Progenitor cell of endocrine pancreas (in vitro differentiated cells): ENCODE measurements around the gene SYTL3. TPM values are rescaled to one million over a fixed set of nuclear protein-coding genes. Genes with fewer than 3 reads are reported as not detected.

Experiments used
- DNase-seq: peaks from one replicate; pipeline ENCODE4 v3.0.0; 2021; ENCODE audit warnings: low spot score; ENCODE audit not compliant: unreplicated experiment
- H3K27ac Mint-ChIP-seq: 2 replicates; pipeline ENCODE4 v1.8.0; 2021; ENCODE audit warnings: mild to moderate bottlenecking, moderate library complexity, mixed read lengths
- H3K27me3 Mint-ChIP-seq: 2 replicates; pipeline ENCODE4 v1.8.0; 2021; ENCODE audit warnings: mixed read lengths
- H3K36me3 Mint-ChIP-seq: 2 replicates; pipeline ENCODE4 v1.8.0; 2022; ENCODE audit warnings: mixed read lengths; ENCODE audit not compliant: insufficient read depth
- H3K4me1 Mint-ChIP-seq: 2 replicates; pipeline ENCODE4 v1.8.0; 2021; ENCODE audit warnings: low read depth, mixed read lengths
- H3K4me3 Mint-ChIP-seq: 2 replicates; pipeline ENCODE4 v1.8.0; 2021; ENCODE audit warnings: low read depth, mild to moderate bottlenecking, moderate library complexity, mixed read lengths
- H3K9me3 Mint-ChIP-seq: 2 replicates; pipeline ENCODE4 v1.8.0; 2021; ENCODE audit warnings: low read depth, mixed read lengths
- total RNA-seq: library from RNA; stranded (reverse); gene quantifications from 2 replicates; pipeline ENCODE4 v1.2.1, GENCODE V29; 2021
- TF ChIP-seq, protein P1 (sequence below): fragments of 200-600 bp; sonication (generic); IDR thresholded peaks from one replicate; pipeline ENCODE4 v1.5.0; 2021; ENCODE audit warnings: antibody characterized with exemption, mild to moderate bottlenecking; ENCODE audit not compliant: unreplicated experiment

Gene SYTL3
- total RNA-seq, 1 donor from 2014 or later, result 2.1 TPM

DNA sequence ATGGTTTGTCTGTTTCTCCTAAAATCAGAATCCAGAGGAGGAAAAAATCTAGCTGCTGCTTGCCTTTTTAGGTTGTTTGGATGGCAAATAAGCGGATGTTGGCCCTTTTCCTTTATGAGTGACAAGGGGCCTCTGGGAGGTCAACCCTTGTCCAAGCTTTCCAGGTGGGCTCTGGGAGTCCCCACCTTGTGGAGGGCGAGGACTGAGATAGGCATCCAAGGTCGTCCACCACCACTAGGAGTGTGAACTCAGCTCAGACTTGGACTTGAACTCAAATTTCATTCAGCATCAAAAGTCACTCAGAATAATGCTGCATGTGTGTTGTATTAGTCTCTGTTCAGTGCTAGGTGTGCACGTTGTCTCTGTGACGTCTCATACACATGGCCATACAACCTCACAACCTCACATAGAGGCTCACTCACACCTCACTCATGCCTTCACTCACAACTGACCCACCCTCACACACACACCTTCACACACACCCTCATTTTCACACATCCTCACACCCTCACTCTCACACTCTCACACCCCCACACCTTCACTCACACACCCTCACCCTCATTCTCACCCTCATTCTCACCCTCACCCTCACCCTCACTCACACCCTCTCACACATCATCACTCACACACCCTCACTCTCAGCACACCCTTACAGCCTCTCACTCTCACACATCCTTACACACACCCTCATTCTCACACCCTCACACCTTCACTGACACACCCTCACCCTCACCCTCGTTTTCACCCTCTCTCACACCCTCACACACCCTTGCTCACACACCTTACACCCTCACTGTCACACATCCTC, 23.3 kb upstream of the SYTL3 start:
- Mint-ChIP-seq H3K36me3 (peaks cover 29% of the 10 kb centered on the region), H3K27ac (peak overlapping the region; percentile 73), H3K9me3 (no peaks in the 10 kb centered on the region), H3K4me1 (peaks cover 4% of the 10 kb centered on the region), H3K27me3 (no peaks in the 10 kb centered on the region), H3K4me3 (no peak overlapping the region)
- TF ChIP-seq, protein P1, sequence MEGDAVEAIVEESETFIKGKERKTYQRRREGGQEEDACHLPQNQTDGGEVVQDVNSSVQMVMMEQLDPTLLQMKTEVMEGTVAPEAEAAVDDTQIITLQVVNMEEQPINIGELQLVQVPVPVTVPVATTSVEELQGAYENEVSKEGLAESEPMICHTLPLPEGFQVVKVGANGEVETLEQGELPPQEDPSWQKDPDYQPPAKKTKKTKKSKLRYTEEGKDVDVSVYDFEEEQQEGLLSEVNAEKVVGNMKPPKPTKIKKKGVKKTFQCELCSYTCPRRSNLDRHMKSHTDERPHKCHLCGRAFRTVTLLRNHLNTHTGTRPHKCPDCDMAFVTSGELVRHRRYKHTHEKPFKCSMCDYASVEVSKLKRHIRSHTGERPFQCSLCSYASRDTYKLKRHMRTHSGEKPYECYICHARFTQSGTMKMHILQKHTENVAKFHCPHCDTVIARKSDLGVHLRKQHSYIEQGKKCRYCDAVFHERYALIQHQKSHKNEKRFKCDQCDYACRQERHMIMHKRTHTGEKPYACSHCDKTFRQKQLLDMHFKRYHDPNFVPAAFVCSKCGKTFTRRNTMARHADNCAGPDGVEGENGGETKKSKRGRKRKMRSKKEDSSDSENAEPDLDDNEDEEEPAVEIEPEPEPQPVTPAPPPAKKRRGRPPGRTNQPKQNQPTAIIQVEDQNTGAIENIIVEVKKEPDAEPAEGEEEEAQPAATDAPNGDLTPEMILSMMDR, result no peak
- DNase-seq, result no peak

DNA sequence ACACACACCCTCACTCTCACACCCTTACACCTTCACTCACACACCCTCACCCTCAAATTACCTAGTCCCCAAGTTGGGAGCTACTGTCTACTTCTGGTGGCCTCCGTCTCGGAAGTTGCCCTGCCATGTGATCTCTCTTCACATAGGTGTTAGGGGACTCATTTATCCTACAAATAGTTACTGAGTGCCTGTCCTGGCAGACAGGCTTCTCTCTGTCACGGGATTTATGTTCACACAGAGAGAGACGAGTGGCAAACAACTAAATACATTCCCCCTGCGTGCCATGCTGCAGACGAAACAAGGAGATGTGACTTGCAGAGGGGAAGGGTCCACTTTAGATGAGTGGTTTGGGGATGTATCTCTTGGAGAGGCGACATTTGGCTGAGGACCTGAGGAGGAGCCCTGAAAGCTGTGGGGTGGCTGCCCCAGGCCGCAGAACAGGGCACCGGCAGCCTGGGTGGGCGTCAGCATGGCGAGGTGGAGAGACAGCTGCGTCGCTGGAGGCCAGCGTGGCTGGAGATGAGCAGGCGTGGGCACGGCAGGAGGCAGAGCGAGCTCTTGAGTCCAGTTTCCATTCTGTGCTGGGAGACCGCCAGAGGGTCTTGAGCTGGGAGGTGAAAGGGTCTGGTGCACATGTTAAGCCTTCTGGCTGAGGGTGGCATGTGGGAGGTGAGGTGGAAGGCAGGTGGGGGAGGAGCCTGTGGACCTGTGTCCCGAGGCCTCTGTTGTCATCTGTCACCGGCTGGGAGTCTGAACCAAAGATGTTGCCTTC, 22.5 kb upstream of the SYTL3 start:
- Mint-ChIP-seq H3K27ac (peak overlapping the region; percentile 73), H3K4me1 (peaks cover 4% of the 10 kb centered on the region), H3K4me3 (no peak overlapping the region), H3K27me3 (no peaks in the 10 kb centered on the region), H3K36me3 (peaks cover 34% of the 10 kb centered on the region), H3K9me3 (no peaks in the 10 kb centered on the region)
- TF ChIP-seq, protein P1, result no peak
- DNase-seq, result no peak

DNA sequence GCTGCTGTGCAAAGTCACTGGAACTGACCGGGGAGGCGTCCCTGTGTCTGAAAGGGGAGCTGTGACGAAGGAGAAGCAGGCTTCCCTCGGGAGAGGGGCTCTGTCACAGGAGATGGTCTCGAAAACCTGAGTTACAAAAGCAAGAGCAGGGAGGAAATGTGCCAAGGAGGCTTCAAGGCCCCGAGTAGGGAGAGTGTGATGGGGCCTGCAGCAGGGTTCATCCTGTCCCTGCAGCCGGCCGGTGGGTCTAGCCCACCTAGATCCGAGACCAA, 22.0 kb upstream of the SYTL3 start:
- Mint-ChIP-seq H3K9me3 (no peaks in the 10 kb centered on the region), H3K27ac (peak overlapping the region; percentile 70), H3K4me1 (peaks cover 4% of the 10 kb centered on the region), H3K27me3 (no peaks in the 10 kb centered on the region), H3K4me3 (no peak overlapping the region), H3K36me3 (peaks cover 34% of the 10 kb centered on the region)
- no peak for DNase-seq
- TF ChIP-seq, protein P1, result no peak

DNA sequence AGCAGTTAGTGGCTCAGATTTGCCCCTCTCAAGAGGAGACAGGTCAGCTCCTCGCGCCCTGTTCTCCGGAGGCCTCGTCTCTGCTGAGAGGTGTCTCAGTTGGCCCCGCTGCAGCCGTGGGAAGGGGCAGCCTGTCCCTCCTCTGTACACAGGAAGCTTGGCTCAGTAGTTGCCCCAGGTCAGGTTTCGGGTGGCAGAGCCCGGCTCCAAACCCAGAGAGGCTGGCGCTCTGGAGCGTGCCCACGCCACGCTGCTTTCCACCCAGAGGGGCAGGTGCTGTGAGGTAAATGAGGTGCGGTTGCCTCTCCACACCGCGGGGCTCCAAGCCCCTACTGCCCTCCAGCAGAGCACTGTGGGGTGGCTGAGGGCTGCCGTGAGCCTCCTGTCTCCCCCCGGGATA, 21.3 kb upstream of the SYTL3 start:
- DNase-seq, result no peak
- no peak overlapping the region for H3K27ac Mint-ChIP-seq
- H3K27me3 Mint-ChIP-seq, result no peaks in the 10 kb centered on the region
- peaks cover 38% of the 10 kb centered on the region for H3K36me3 Mint-ChIP-seq
- H3K4me3 Mint-ChIP-seq, result no peak overlapping the region
- H3K9me3 Mint-ChIP-seq, result no peaks in the 10 kb centered on the region
- H3K4me1 Mint-ChIP-seq, result peaks cover 4% of the 10 kb centered on the region
- TF ChIP-seq, protein P1, result no peak

DNA sequence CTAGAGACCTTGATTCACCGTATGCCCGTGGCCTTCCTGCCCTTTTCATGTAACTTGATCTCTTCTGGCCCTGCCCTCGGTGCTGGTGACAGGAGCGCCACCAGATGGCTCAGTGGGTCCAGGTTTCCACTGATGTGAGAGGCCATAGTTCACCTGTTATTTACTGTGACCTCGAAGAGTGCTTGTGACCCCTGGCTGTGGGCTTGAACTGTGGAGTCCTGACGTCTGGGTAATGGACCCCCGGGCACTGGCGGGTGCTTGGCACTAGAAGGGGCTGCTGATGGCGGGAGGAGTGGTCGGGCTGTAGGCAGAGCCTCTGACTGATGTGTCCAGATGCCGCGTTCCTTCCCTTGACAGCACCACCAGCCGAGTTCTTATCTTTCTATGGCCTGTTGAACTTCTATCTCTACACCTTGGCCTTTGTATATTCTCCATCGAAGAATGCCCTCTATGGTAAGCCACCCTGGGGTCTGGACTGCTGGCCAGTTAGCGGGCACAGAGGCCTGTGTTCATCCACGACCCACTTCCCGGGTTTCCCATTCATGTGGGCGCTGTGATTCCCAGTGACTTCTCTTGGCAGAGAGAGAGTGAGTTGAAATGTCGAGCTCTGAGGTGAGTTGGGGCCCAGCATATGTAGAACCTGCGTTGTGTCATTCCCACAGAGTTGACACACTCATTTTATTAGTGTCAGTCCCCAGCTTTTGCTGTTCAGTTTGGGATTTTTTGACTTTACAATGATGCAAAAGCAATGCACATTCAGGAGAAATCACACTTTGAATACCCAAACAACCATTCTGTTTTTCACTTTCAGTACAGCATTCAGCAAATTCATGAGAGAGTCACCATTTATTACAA, 20.3 kb upstream of the SYTL3 start:
- H3K36me3 Mint-ChIP-seq, result peaks cover 38% of the 10 kb centered on the region
- DNase-seq, result no peak
- no peak overlapping the region for H3K4me3 Mint-ChIP-seq
- H3K27ac Mint-ChIP-seq, result peak overlapping the region; percentile 68
- H3K27me3 Mint-ChIP-seq, result no peaks in the 10 kb centered on the region
- peaks cover 4% of the 10 kb centered on the region for H3K4me1 Mint-ChIP-seq
- no peaks in the 10 kb centered on the region for H3K9me3 Mint-ChIP-seq
- TF ChIP-seq, protein P1, result peak; percentile 41
